Psoas muscle (tissue), 8 donors: Measurements from ENCODE around the gene PEX19. TPM values are rescaled to one million over a fixed set of nuclear protein-coding genes. Genes with fewer than 3 reads are reported as not detected.
A peak's percentile ranks its signal among the peaks of the same experiment; 100 is the strongest.

Experiments
- ATAC-seq, 4 donors: fragments of 200-7000 bp; cut with Tn5 transposase; one replicate each; pipeline ENCODE4 v1.9.1; 2020; ENCODE audit warnings: moderate library complexity in 3 of 4, mild to moderate bottlenecking in 2 of 4
- DNase-seq, 2 donors: peaks; one replicate each; pipeline ENCODE4 v3.0.0-alpha.2; 2020
- H3K27ac ChIP-seq: fragments of 200-600 bp; one replicate; pipeline ENCODE4 v1.8.0; 2022
- H3K27me3 ChIP-seq, 3 donors: fragments of 200-600 bp in 1 of 3; one replicate each; pipeline versions ENCODE4 v1.6.1 to v1.8.0; 2013 to 2022; ENCODE audit warnings: low read length in 2 of 3, mild to moderate bottlenecking in 2 of 3, moderate library complexity in 1 of 3; ENCODE audit not compliant: insufficient read depth in 3 of 3
- H3K36me3 ChIP-seq, 2 donors: fragments of 200-600 bp in 1 of 2; one replicate each; pipeline versions ENCODE4 v1.6.1 to v1.8.0; 2013 to 2022; ENCODE audit warnings: low read depth in 1 of 2, mild to moderate bottlenecking in 1 of 2, moderate library complexity in 1 of 2; ENCODE audit not compliant: insufficient read depth in 1 of 2
- H3K4me1 ChIP-seq: fragments of 200-600 bp; one replicate; pipeline ENCODE4 v1.8.0; 2022
- H3K4me3 ChIP-seq: fragments of 200-600 bp; one replicate; pipeline ENCODE4 v1.8.0; 2022; ENCODE audit warnings: mild to moderate bottlenecking
- H3K9me3 ChIP-seq: fragments of 200-600 bp; one replicate; pipeline ENCODE4 v1.8.0; 2022
- WGBS, 3 donors: extraction: QIAGEN DNeasy Blood & Tissue Kit; methylation state at CpG; one replicate each; pipeline versions ENCODE4 v1.1.6 to v1.1.7; 2013; 5-methylcytosine and 5-hydroxymethylcytosine counted together
- intact Hi-C, 2 donors: fragments of 100-400 bp; cut with DNase I; formaldehyde crosslinking; loops; one replicate each; pipeline versions ENCODE4 v1.11.0 to v1.14.2; 2022
- polyA plus RNA-seq, 3 donors: library from polyadenylated mRNA; stranded (reverse); fragments of 200-250 nt; gene quantifications; one replicate each; pipeline ENCODE4 v1.2.3, GENCODE V29; 2013
- total RNA-seq, 4 donors: library from RNA; stranded (reverse); fragmentation: NEBNext Ultra II Directional in 2 of 4; extraction: Animal tissue kit (Norgen Biotek cat#: 25700) in 2 of 4; gene quantifications; one replicate each; pipeline versions ENCODE4 v1.2.1 to v1.2.4, GENCODE V29; 2021 to 2023
- TF ChIP-seq, protein P1 (sequence below): fragments of 200-600 bp; IDR thresholded peaks from one replicate; pipeline ENCODE4 v1.8.0; 2022; ENCODE audit warnings: antibody characterized with exemption
- donor health status: healthy with polysubstance abuse.
- donor health status: DM: no; HTN: no; CAD: no; lungs with moderate emphysema.
- donor health status: Bipolar disorder and iron deficiency.
- donor health status: healthy.
- donor health status: DM: yes; HTN: yes; CAD: no.
- donor health status: DM: no; HTN: no; CAD: no.
- donor health status: DM: no; HTN: no; CAD: no.
- donor health status: DM: yes; HTN: yes; CAD: no.

PEX19 gene
- total and polyA plus RNA-seq, 7 donors = 30.2 to 117 (median 78.1) TPM

GRCh38 chr1:160251011-160251410 is 33.9 kb downstream of the PEX19 start:
- ATAC-seq = peak; percentile 41 to 62 (median 51)
- peaks cover 45% of the 10 kb centered on the region for H3K4me1 ChIP-seq

DNA sequence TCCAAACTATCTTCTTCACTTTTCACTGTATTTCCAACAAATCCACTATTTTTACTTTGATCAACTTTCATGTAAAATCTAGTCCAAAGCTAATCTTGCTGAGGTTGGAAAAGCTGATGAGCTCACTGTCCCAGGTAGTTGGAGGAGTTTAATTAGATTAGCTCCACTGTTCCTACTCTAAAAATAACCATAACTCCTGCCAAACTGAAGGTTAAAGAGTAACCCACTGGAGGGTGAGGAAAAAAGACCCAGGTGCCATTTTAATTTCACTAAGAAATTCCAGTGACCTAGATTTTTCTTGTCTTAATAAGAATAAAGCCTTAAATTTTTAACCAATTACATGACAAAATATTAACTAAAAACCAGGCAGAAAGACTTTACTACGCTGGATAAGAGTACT is 37.9 kb downstream of the PEX19 start:
- no peak overlapping the region for H3K4me3 ChIP-seq
- peak overlapping the region; percentile 52 for H3K27ac ChIP-seq
- no peaks in the 10 kb centered on the region for H3K9me3 ChIP-seq
- intact Hi-C loops = loop anchor here in 1 of 2 donors (5.0 kb wide), 1 partner anchor 145 kb away; no protein-coding TSS in a partner anchor
- 61 to 80% (median 61%) methylated on average over 1 of the region's 1 CpG for WGBS, 3 donors
- DNase-seq = no peak
- TF ChIP-seq, protein P1, sequence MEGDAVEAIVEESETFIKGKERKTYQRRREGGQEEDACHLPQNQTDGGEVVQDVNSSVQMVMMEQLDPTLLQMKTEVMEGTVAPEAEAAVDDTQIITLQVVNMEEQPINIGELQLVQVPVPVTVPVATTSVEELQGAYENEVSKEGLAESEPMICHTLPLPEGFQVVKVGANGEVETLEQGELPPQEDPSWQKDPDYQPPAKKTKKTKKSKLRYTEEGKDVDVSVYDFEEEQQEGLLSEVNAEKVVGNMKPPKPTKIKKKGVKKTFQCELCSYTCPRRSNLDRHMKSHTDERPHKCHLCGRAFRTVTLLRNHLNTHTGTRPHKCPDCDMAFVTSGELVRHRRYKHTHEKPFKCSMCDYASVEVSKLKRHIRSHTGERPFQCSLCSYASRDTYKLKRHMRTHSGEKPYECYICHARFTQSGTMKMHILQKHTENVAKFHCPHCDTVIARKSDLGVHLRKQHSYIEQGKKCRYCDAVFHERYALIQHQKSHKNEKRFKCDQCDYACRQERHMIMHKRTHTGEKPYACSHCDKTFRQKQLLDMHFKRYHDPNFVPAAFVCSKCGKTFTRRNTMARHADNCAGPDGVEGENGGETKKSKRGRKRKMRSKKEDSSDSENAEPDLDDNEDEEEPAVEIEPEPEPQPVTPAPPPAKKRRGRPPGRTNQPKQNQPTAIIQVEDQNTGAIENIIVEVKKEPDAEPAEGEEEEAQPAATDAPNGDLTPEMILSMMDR = no peak
- peaks cover 0 to 27% of the 10 kb centered on the region in 2 donors for H3K36me3 ChIP-seq
- H3K4me1 ChIP-seq = peaks cover 77% of the 10 kb centered on the region
- H3K27me3 ChIP-seq = no peaks in the 10 kb centered on the region
- peak in 1 of 4 donors; percentile 38 for ATAC-seq

More at GRCh38 chr1:160251011-160251410, 33.9 kb downstream of the PEX19 start:
- TF ChIP-seq, protein P1 = no peak
- peaks cover 0 to 36% of the 10 kb centered on the region in 2 donors for H3K36me3 ChIP-seq
- no peaks in the 10 kb centered on the region for H3K9me3 ChIP-seq
- no peak overlapping the region for H3K4me3 ChIP-seq
- DNase-seq = no peak
- intact Hi-C loops = loop anchor here in 1 of 2 donors (2.0 kb wide), 1 partner anchor 38 kb away; no protein-coding TSS in a partner anchor
- no peaks in the 10 kb centered on the region for H3K27me3 ChIP-seq
- peak overlapping the region; percentile 58 for H3K27ac ChIP-seq

GRCh38 chr1:160245434-160245833 is 39.5 kb downstream of the PEX19 start:
- ATAC-seq = no peak
- Histone ChIP-seq H3K9me3 (no peaks in the 10 kb centered on the region), H3K27me3 (no peaks in the 10 kb centered on the region), H3K4me3 (no peak overlapping the region), H3K36me3 (peaks cover 0 to 42% of the 10 kb centered on the region in 2 donors), H3K27ac (peak overlapping the region; percentile 62), H3K4me1 (peaks cover 61% of the 10 kb centered on the region)
- no peak for DNase-seq
- intact Hi-C loops = loop anchor here in 1 of 2 donors (5.0 kb wide), 1 partner anchor 143 kb away; no protein-coding TSS in a partner anchor
- TF ChIP-seq, protein P1 = no peak
- 91 to 100% (median 95%) methylated on average over 1 of the region's 1 CpG for WGBS, 3 donors

DNA sequence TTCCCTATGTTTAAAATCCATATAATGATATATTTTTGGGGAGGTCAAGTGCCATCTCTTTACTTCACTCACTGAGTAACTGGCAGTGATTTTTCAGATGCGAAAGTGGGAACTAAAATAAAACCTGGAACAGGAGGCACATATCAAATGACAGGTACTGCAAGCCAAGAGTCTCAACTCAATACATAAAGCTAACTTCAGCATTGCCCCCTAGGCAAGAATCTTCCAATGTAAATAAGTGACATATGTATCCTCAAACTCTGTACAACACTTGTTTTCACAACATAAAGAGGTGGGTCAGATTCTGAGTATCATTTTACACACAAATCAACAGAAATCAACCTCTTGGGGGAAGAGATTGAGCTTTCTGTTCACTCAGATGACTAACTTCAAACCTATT is 40.7 kb downstream of the PEX19 start:
- H3K4me3 ChIP-seq = peak overlapping the region; percentile 11
- H3K9me3 ChIP-seq = no peaks in the 10 kb centered on the region
- TF ChIP-seq, protein P1 = no peak
- DNase-seq (no peak), ATAC-seq (peak; percentile 41 to 77 (median 59))
- WGBS, 3 donors = 19 to 24% (median 19%) methylated on average over 1 of the region's 1 CpG
- no peaks in the 10 kb centered on the region for H3K27me3 ChIP-seq
- H3K27ac ChIP-seq = peak overlapping the region; percentile 62
- H3K36me3 ChIP-seq = peaks cover 0 to 47% of the 10 kb centered on the region in 2 donors
- intact Hi-C loops = loop anchor here (5.0 kb wide), 2 partner anchors 47 to 48 kb away; no protein-coding TSS in a partner anchor
- H3K4me1 ChIP-seq = peaks cover 59% of the 10 kb centered on the region

DNA sequence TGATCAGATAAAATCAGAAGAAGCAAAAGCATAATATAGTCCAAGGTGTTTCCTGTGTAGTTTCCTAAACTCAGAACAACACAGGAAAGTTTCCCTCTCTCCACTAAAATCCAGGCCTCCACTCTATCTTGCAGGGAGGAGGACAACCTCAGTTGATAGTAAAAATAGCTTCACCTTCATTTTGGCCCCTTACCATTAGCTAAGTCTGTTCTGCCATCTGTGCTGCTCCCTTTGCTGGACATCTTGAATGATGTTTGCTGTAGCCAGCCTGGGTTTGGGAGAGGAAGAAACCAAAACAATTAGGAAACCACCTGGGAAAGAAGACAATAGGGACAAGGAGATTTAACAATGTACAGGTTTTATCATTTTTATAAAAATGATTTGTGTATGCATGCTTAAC is 41.2 kb downstream of the PEX19 start:
- Histone ChIP-seq H3K27ac (peak overlapping the region; percentile 62), H3K4me1 (peaks cover 63% of the 10 kb centered on the region), H3K36me3 (peaks cover 0 to 48% of the 10 kb centered on the region in 2 donors), H3K9me3 (no peaks in the 10 kb centered on the region), H3K4me3 (peak overlapping the region; percentile 11), H3K27me3 (no peaks in the 10 kb centered on the region)
- TF ChIP-seq, protein P1 = no peak
- DNase-seq (no peak), ATAC-seq (peak in 3 of 4 donors; percentile 48 to 58 (median 56))
- intact Hi-C loops = loop anchor here (5.0 kb wide), 2 partner anchors 46 to 49 kb away; no protein-coding TSS in a partner anchor
